HG02642 (cell line): ENCODE measurements around the gene IL31.
"Not testable (repeated sequence)": the region's sequence is repeated elsewhere in the genome, so short reads cannot be mapped to it uniquely, and the experiment has no call there.

Experiments
- ATAC-seq: cut with Tn5 transposase; IDR thresholded peaks from one replicate; pipeline ENCODE4 v1.9.1; 2021; ENCODE audit warnings: mild to moderate bottlenecking; ENCODE audit not compliant: unreplicated experiment, poor library complexity

The IL31 gene

DNA sequence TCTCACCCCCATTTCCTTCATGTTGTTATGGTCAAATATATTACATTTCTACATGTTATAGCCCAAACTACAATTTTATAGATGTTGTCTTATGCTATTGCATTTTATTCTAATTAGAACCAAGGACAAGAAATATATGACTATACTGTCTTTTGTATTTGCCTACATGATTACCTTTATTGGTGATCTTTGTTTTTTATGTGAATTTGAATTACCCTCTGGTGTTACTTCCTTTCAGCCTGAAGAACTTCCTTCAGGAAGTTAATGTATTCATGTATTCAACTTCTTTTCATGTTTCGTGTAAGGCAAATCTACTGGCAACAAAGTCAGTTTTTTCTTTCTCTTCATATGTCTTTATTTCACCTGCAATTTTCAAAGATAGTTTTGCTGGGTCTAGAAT lies 20.8 kb upstream of the IL31 start:
- no peak for ATAC-seq

- ATAC-seq: no peak
These were observed 18.4 kb upstream of the IL31 start for GRCh38 chr12:122192441-122192840.

GRCh38 chr12:122190842-122191668 lies 17.0 kb upstream of the IL31 start:
- ATAC-seq: no peak

- ATAC-seq: no peak
These were observed 15.8 kb upstream of the IL31 start for GRCh38 chr12:122189626-122190475.

DNA sequence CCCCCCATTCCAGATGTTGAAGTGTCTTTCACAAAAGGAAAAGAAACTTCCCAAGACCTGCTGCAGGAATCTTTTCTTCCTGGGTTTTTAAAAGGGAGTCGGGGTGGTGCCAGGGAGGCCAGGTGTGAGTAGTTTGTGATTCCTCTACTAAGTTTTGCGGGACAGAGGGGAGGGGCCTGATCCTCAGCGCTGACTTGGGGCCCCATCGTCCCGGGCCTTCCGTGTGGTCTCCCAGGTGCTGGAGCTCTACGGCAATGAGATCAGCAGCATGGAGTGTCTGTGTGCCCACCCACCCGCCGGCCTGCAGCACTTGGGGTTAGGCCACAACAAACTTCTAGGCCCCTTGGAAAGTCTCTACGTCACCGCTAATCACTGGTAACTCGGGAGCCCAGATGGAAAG lies 13.4 kb upstream of the IL31 start:
- ATAC-seq: no peak

DNA sequence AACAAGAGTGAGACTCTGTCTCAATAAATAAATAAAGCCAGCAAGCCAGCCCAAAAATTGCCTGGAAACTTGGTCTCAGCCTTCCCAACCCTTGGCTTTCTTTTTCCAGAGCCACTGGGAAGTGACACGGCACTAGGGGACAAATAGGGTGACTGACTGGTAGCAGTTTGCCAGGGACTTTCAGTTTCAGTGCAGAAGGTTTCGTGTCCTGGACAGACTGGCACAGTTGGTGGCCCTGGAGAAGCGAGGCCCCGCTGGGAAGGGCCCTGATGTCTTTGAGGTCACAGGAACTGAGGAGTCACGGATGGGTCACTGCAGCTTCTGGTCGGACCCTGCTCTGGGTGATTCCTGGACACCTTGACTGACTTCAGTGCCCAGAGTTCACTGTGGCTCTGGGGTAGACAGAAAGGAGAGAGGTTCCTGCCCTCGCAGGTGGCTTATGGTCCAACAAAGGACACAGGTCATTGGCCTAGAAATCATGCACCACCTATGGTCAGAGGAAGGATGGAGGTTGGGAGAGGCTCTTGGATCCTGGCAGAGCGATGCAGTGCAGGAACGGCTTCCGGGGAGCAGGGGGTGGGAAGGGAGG lies 11.6 kb upstream of the IL31 start:
- ATAC-seq: no peak

DNA sequence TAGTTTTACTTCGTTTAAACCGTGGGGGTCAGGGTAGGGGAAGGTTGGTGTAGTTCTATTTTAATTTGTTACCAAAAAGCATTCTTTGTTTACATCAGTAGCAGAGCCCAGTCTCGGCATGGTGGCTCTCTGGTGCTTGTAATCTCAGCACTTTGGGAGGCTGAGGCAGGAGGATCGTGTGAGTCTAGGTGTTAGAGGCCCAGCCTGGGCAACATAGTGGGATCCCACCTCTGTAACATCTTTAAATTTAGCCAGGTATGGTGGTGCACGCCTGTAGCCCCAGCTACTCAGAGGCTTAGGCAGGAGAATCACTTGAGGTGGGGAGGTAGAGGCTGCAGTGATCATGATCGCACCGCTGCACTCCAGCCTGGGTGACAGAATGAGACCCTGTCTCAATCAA lies 11.1 kb upstream of the IL31 start:
- ATAC-seq: no peak

DNA sequence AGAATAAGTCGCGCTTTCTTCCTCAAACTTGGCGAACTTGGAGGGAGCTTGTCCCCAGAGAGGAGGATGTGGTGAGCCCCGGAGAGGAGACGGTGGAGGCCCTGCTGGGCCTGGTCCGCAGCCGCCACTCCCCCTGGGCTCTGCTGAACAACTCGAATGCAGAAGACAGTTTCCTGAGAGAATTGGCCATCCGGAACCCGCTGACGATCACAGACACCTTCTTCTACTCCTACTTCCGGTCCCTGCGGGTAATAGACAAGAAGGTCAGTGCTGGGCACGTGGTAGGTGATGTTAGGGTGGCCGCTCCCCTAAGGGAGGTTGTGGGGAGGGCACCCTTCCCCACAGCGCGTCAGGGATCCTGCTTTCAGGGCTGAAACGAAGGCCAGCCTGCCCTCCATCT lies 10.5 kb upstream of the IL31 start:
- ATAC-seq: no peak

DNA sequence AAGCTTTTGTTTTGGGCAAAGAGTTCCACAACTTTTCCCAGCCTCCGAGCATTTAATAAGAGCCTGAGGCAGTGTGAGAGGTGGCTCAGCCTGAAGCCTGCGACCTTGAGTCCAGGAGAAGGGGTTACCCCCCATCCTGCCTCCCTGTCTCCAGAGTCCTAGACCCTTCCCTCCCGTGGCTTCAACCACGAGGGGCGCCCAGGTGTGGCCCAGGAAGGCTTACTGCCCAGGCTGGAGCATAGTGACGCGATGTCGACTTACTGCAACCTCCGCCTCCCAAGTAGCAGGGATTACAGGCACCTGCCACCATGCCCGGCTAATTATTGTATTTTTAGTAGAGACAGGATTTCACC lies 9.5 kb upstream of the IL31 start:
- ATAC-seq: no peak

GRCh38 chr12:122182887-122183587 lies 9.0 kb upstream of the IL31 start, which contains the start of gene LRRC43:
Gene LRRC43 (plus strand): TSS chr12:122183123. CDS start chr12:122183145, 22 bp downstream.
- no peak for ATAC-seq

GRCh38 chr12:122176473-122176872 lies 2.5 kb upstream of the IL31 start:
- ATAC-seq: not testable (repeated sequence)

GRCh38 chr12:122172262-122172939 lies 1.6 kb downstream of the IL31 start:
- no peak for ATAC-seq

DNA sequence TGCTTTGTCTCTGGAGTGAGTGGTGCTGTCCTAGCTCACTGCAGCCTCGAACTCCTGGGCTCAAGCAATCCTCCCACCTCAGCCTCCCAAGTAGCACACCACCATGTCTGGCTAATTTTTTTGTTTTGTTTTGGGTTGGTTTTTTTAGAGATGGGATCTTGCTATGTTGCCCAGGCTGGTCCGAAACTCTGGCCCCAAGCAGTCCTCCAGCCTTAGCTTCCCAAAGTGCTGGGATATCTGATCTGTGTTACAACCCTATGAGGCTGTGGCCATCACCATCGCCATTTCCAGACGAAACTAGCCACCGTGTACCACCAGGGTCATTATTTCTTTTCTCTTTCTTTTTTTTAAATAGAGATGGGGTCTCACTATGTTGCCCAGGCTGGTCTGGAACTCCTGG lies 2.6 kb downstream of the IL31 start:
- ATAC-seq: no peak

DNA sequence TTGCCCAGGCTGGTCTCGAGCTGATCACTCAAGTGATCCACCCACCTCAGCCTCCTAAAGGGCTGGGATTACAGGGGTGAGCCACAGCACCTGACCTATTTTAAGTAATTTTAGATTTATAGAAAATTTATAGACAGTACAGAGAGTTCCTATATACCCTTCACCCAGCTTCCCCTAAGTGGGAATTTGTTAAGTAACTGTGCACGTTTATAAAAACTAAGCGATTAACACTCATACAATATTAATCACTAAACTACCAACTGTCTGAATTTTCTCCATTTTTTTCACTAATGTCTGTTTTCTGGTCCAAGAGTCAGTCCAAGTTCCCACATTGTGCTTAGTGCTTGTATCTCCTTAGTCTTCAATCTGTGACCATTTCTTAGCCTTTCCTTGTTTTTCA lies 5.5 kb downstream of the IL31 start:
- no peak for ATAC-seq

GRCh38 chr12:122167356-122167925 lies 6.6 kb downstream of the IL31 start:
- no peak for ATAC-seq

DNA sequence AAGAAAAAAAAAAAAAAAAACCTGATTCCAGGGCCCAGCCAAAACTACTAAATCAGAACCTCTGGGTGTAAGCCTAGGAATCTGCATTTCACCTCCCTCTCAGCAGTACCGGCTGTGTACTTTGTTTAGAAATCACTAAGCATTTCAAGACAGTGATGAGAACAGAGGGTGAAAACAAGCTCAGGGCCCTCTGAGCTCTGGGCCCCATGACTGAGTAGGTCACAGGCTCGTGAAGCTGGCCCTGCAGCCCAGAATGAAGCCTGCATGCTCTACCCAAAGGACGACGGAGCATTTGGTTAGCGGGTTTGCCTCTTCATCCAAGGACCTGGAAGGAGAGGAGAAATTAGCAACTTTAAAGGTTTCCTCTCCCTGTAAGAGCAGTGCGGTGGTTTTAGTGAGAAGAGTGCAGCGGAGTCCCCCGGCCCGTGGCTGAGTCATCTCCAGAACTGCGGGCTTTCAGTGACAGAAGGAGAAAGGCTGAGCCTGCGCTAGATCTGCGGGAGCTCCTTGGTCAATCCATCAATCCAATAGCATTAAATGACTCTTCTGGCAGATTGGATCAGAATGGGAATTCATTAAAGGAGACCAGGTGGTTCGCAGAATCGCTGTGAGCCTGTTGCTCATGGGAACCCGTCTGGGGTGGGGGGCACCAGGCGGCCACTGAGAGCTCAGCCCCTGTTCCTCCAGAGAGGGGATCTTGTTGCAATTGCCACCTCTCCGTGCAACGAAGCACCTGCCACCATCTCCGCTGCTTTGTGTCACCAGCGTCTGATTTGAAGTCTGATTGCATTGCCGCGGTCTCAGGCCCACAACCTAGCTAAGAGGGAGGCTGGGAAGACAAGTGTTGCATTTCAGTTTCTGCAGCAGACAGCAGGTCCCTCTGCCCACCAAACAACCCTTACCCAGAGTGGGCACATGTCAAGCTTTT lies 7.3 kb downstream of the IL31 start:
- ATAC-seq: no peak

DNA sequence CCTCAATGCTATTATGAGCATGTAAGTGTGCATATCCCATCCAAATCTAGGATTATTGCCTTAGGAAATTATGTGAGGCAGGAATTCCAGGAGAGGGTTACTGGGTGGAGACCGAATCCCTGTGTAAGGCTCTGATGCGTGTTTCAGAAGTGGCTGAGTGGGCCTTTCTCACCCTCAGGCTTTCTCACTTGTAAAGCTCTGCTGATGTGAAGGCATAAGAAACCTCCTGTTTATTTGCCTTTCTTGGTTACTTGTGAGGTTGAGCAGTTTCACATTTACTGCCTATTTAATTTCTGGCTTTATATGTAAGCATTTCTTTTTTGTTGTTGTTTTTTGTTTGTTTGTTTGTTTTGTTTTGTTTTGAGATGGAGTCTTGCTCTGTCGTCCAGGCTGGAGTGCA lies 11.0 kb downstream of the IL31 start:
- ATAC-seq: no peak

DNA sequence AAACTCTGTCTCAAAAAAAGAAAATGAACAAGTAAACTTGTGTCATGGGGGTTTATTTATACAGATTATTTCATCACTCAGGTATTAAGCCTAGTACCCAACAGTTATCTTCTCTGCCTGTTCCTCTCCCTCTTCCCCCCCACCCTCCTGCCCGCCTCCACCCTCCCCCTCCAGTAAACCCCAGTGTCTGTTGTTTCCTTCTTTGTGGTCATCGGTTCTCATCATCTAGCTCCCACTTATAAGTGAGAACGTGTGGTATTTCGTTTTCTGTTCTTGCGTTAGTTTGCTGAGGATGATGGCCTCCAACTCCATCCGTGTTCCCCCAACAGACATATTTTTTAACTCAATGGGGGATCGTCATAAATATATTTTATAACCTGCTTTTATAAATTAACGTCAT lies 12.3 kb downstream of the IL31 start:
- ATAC-seq: no peak

- no peak for ATAC-seq
These were observed 13.3 kb downstream of the IL31 start for GRCh38 chr12:122160761-122161160.
